Trophoblast cell (in vitro differentiated cells and primary cell): Measurements from ENCODE around the gene DRAM1.

Experiments used
- DNase-seq, 2 donors: peaks; one replicate each; pipeline ENCODE4 v3.0.0-alpha.2; 2016
- H2AFZ ChIP-seq: 2 replicates; pipeline ENCODE4 v1.6.1; 2013; ENCODE audit warnings: low read length, moderate library complexity, mild to moderate bottlenecking; ENCODE audit not compliant: insufficient read depth, poor library complexity
- H2AK5ac ChIP-seq: 2 replicates; pipeline ENCODE4 v1.6.1; 2013; ENCODE audit warnings: mild to moderate bottlenecking, low read length
- H2BK120ac ChIP-seq: 2 replicates; pipeline ENCODE4 v1.6.1; 2013; ENCODE audit warnings: low read length, mild to moderate bottlenecking, moderate library complexity; ENCODE audit not compliant: insufficient read depth, poor library complexity
- H2BK12ac ChIP-seq: 2 replicates; pipeline ENCODE4 v1.6.1; 2013; ENCODE audit warnings: mild to moderate bottlenecking, low read length, moderate library complexity
- H2BK5ac ChIP-seq: 2 replicates; pipeline ENCODE4 v1.6.1; 2013; ENCODE audit warnings: low read length, low read depth, moderate library complexity, mild to moderate bottlenecking; ENCODE audit not compliant: poor library complexity
- H3K14ac ChIP-seq: 2 replicates; pipeline ENCODE4 v1.6.1; 2013; ENCODE audit warnings: mild to moderate bottlenecking, low read length
- H3K18ac ChIP-seq: 2 replicates; pipeline ENCODE4 v1.6.1; 2013; ENCODE audit warnings: mild to moderate bottlenecking, low read length
- H3K23ac ChIP-seq: 2 replicates; pipeline ENCODE4 v1.6.1; 2013; ENCODE audit warnings: low read length
- H3K27ac ChIP-seq: 2 replicates; pipeline ENCODE4 v1.5.1; 2013; ENCODE audit warnings: low read depth, mild to moderate bottlenecking, inconsistent platforms, low read length, moderate library complexity
- H3K27me3 ChIP-seq: 2 replicates; pipeline ENCODE4 v1.6.1; 2013; ENCODE audit warnings: inconsistent platforms, mild to moderate bottlenecking, low read length, moderate library complexity; ENCODE audit not compliant: insufficient read depth
- H3K36me3 ChIP-seq, 2 experiments: 1 replicate in 1 of 2; 2 replicates in 1 of 2; pipeline ENCODE4 v1.6.1; 2013; ENCODE audit warnings: low read length in 2 of 2, mild to moderate bottlenecking in 2 of 2, moderate library complexity in 1 of 2; ENCODE audit not compliant: insufficient read depth in 2 of 2, control insufficient read depth in 1 of 2
- H3K4ac ChIP-seq: 2 replicates; pipeline ENCODE4 v1.6.1; 2013; ENCODE audit warnings: low read depth, mild to moderate bottlenecking, low read length, moderate library complexity
- H3K4me1 ChIP-seq, 2 experiments: 1 replicate in 1 of 2; 2 replicates in 1 of 2; pipeline ENCODE4 v1.6.1; 2013; ENCODE audit warnings: low read length in 2 of 2, mild to moderate bottlenecking in 2 of 2, moderate library complexity in 1 of 2; ENCODE audit not compliant: insufficient read depth in 2 of 2, control insufficient read depth in 1 of 2
- H3K4me2 ChIP-seq: 2 replicates; pipeline ENCODE4 v1.6.1; 2013; ENCODE audit warnings: inconsistent platforms, mild to moderate bottlenecking, low read length, moderate library complexity
- H3K4me3 ChIP-seq: 2 replicates; pipeline ENCODE4 v1.5.1; 2013; ENCODE audit warnings: mild to moderate bottlenecking, low read depth, low read length, inconsistent platforms
- H3K79me1 ChIP-seq: one replicate; pipeline ENCODE4 v1.6.1; 2013; ENCODE audit warnings: low read length
- H3K79me2 ChIP-seq: 2 replicates; pipeline ENCODE4 v1.6.1; 2013; ENCODE audit warnings: low read length, mild to moderate bottlenecking; ENCODE audit not compliant: control insufficient read depth, insufficient read depth, poor library complexity
- H3K9ac ChIP-seq: 2 replicates; pipeline ENCODE4 v1.6.1; 2013; ENCODE audit warnings: mild to moderate bottlenecking, low read length
- H3K9me3 ChIP-seq: 2 replicates; pipeline ENCODE4 v1.6.1; 2013; ENCODE audit warnings: low read depth, mild to moderate bottlenecking, control low read depth, inconsistent platforms, low read length; ENCODE audit not compliant: insufficient read depth
- H4K12ac ChIP-seq: 2 replicates; pipeline ENCODE4 v1.6.1; 2013; ENCODE audit warnings: low read depth, mild to moderate bottlenecking, low read length, moderate library complexity
- H4K8ac ChIP-seq: 2 replicates; pipeline ENCODE4 v1.6.1; 2013; ENCODE audit warnings: low read depth, mild to moderate bottlenecking, low read length, moderate library complexity
- H4K91ac ChIP-seq: one replicate; pipeline ENCODE4 v1.6.1; 2013; ENCODE audit warnings: low read depth, mild to moderate bottlenecking, low read length, moderate library complexity
- WGBS: extraction: QIAGEN DNeasy Blood & Tissue Kit; methylation state at CpG from one replicate; pipeline ENCODE4 v1.1.7; 2013; ENCODE audit warnings: missing lambda C conversion rate; ENCODE audit not compliant: insufficient read length, insufficient coverage; ENCODE audit errors: extremely low coverage; 5-methylcytosine and 5-hydroxymethylcytosine counted together

The DRAM1 gene

GRCh38 chr12:101877806-101878242 lies 444 bp downstream of the DRAM1 start:
- no peaks in the 10 kb centered on the region for H3K27me3 ChIP-seq
- H3K4me3 ChIP-seq: peak overlapping the region; percentile 82
- H3K36me3 ChIP-seq: no peaks in the 10 kb centered on the region
- no CpG with 5 or more reads among the region's 24 CpGs for WGBS
- H3K9ac ChIP-seq: peak overlapping the region; percentile 18
- peak overlapping the region; percentile 66 for H4K12ac ChIP-seq
- H3K14ac ChIP-seq: peak overlapping the region; percentile 93
- H3K23ac ChIP-seq: no peak overlapping the region
- H3K9me3 ChIP-seq: peaks cover 2% of the 10 kb centered on the region
- H2BK120ac ChIP-seq: peak overlapping the region; percentile 55
- peaks cover 14% of the 10 kb centered on the region for H3K79me1 ChIP-seq
- peak overlapping the region; percentile 71 for H4K8ac ChIP-seq
- peak overlapping the region; percentile 59 for H3K4ac ChIP-seq
- H3K27ac ChIP-seq: peak overlapping the region; percentile 91
- H3K18ac ChIP-seq: peak overlapping the region; percentile 89
- peaks cover 2 to 9% of the 10 kb centered on the region in 2 experiments for H3K4me1 ChIP-seq
- H2BK12ac ChIP-seq: peak overlapping the region; percentile 75
- peak overlapping the region; percentile 93 for H4K91ac ChIP-seq
- peak overlapping the region; percentile 69 for H3K4me2 ChIP-seq
- peaks cover 11% of the 10 kb centered on the region for H3K79me2 ChIP-seq
- peak overlapping the region; percentile 86 for H2BK5ac ChIP-seq
- DNase-seq: peak in 1 of 2 donors; percentile 23
- peak overlapping the region; percentile 71 for H2AFZ ChIP-seq
- peak overlapping the region; percentile 6 for H2AK5ac ChIP-seq

- no peaks in the 10 kb centered on the region for H3K36me3 ChIP-seq
- no peak overlapping the region for H3K27ac ChIP-seq
- peaks cover 2 to 9% of the 10 kb centered on the region in 2 experiments for H3K4me1 ChIP-seq
- H3K18ac ChIP-seq: peak overlapping the region; percentile 1
- no peak overlapping the region for H3K4me3 ChIP-seq
- H2BK120ac ChIP-seq: no peak overlapping the region
- no peak overlapping the region for H2BK12ac ChIP-seq
- peaks cover 2% of the 10 kb centered on the region for H3K9me3 ChIP-seq
- no peak overlapping the region for H3K4ac ChIP-seq
- no peak overlapping the region for H2AK5ac ChIP-seq
- H4K8ac ChIP-seq: no peak overlapping the region
- no peak overlapping the region for H2AFZ ChIP-seq
- H4K91ac ChIP-seq: peak overlapping the region; percentile 10
- H3K4me2 ChIP-seq: peak overlapping the region; percentile 69
- no peak overlapping the region for H3K9ac ChIP-seq
- H4K12ac ChIP-seq: no peak overlapping the region
- H2BK5ac ChIP-seq: no peak overlapping the region
- peak in 1 of 2 donors; percentile 21 for DNase-seq
- H3K27me3 ChIP-seq: no peaks in the 10 kb centered on the region
- no peak overlapping the region for H3K14ac ChIP-seq
- H3K79me2 ChIP-seq: peaks cover 11% of the 10 kb centered on the region
- peaks cover 14% of the 10 kb centered on the region for H3K79me1 ChIP-seq
- WGBS: no CpG with 5 or more reads among the region's 7 CpGs
- no peak overlapping the region for H3K23ac ChIP-seq
Measured at GRCh38 chr12:101878243-101878821, 952 bp downstream of the DRAM1 start.

DNA sequence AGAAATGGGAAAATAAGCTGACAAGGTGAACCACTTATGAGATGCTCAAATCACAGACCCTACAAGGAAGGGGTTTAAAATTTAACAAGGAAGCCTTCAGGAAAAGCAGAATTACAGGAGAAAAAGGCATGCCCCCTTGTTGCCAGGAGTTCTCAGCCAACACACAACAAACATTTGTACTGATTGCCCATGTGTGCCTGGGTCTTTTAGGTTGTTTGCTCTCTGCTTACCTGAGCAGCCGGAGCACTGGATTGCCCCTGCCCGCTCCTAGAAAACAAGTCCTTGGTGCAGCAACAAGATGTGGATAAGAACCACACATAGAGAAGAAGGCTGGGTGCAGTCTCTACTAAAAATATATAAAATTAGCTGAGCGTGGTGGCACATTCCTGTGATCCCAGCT lies 3.4 kb downstream of the DRAM1 start:
- H3K27me3 ChIP-seq: no peaks in the 10 kb centered on the region
- no peak overlapping the region for H3K9ac ChIP-seq
- no peak overlapping the region for H2AFZ ChIP-seq
- no peak overlapping the region for H2BK5ac ChIP-seq
- no peak overlapping the region for H2BK12ac ChIP-seq
- no peak overlapping the region for H3K14ac ChIP-seq
- no peak overlapping the region for H4K12ac ChIP-seq
- WGBS: no CpG with 5 or more reads among the region's 3 CpGs
- DNase-seq: no peak
- H3K4ac ChIP-seq: no peak overlapping the region
- no peak overlapping the region for H3K4me3 ChIP-seq
- peaks cover 14% of the 10 kb centered on the region for H3K79me1 ChIP-seq
- H4K91ac ChIP-seq: no peak overlapping the region
- H3K23ac ChIP-seq: no peak overlapping the region
- H3K18ac ChIP-seq: no peak overlapping the region
- peaks cover 2 to 9% of the 10 kb centered on the region in 2 experiments for H3K4me1 ChIP-seq
- no peak overlapping the region for H2AK5ac ChIP-seq
- H3K27ac ChIP-seq: no peak overlapping the region
- H3K79me2 ChIP-seq: peaks cover 11% of the 10 kb centered on the region
- H4K8ac ChIP-seq: no peak overlapping the region
- no peak overlapping the region for H2BK120ac ChIP-seq
- H3K4me2 ChIP-seq: no peak overlapping the region
- H3K9me3 ChIP-seq: peaks cover 2% of the 10 kb centered on the region
- no peaks in the 10 kb centered on the region for H3K36me3 ChIP-seq

- no peak overlapping the region for H2AFZ ChIP-seq
- peaks cover 2 to 9% of the 10 kb centered on the region in 2 experiments for H3K4me1 ChIP-seq
- H4K12ac ChIP-seq: no peak overlapping the region
- no peak overlapping the region for H4K8ac ChIP-seq
- H3K9ac ChIP-seq: no peak overlapping the region
- H3K27ac ChIP-seq: no peak overlapping the region
- H3K9me3 ChIP-seq: peaks cover 2% of the 10 kb centered on the region
- peaks cover 11% of the 10 kb centered on the region for H3K79me2 ChIP-seq
- no peak overlapping the region for H3K4me3 ChIP-seq
- H3K14ac ChIP-seq: no peak overlapping the region
- no CpG with 5 or more reads among the region's 4 CpGs for WGBS
- peaks cover 14% of the 10 kb centered on the region for H3K79me1 ChIP-seq
- no peak overlapping the region for H3K23ac ChIP-seq
- no peak overlapping the region for H4K91ac ChIP-seq
- H2BK120ac ChIP-seq: no peak overlapping the region
- no peaks in the 10 kb centered on the region for H3K36me3 ChIP-seq
- no peak overlapping the region for H2AK5ac ChIP-seq
- no peak overlapping the region for H3K4me2 ChIP-seq
- H3K27me3 ChIP-seq: no peaks in the 10 kb centered on the region
- no peak overlapping the region for H3K4ac ChIP-seq
- H3K18ac ChIP-seq: no peak overlapping the region
- H2BK5ac ChIP-seq: no peak overlapping the region
- no peak overlapping the region for H2BK12ac ChIP-seq
- no peak for DNase-seq
Measured at GRCh38 chr12:101881228-101881627, 3.8 kb downstream of the DRAM1 start.
